H9 (cell line): ENCODE data around the gene ZMIZ1. TPM values are rescaled to one million over a fixed set of nuclear protein-coding genes. Genes with fewer than 3 reads are reported as not detected.

Experiments used
- DNase-seq: peaks from one replicate; pipeline ENCODE4 v3.0.0-alpha.2; 2017
- H2AFZ ChIP-seq: one replicate; pipeline ENCODE4 v1.6.1; 2013; ENCODE audit warnings: mild to moderate bottlenecking, low read length, control low read depth, moderate library complexity
- H2AK5ac ChIP-seq: 2 replicates; pipeline ENCODE4 v1.6.1; 2013; ENCODE audit warnings: low read length, control low read depth, mixed read lengths; ENCODE audit not compliant: insufficient read length
- H2BK120ac ChIP-seq: one replicate; pipeline ENCODE4 v1.6.1; 2013; ENCODE audit warnings: low read depth, mild to moderate bottlenecking, low read length, control low read depth, inconsistent platforms; ENCODE audit not compliant: poor library complexity, severe bottlenecking
- H2BK12ac ChIP-seq: 2 replicates; pipeline ENCODE4 v1.6.1; 2013; ENCODE audit warnings: low read length, control low read depth, mixed read lengths, low read depth; ENCODE audit not compliant: insufficient read length
- H2BK15ac ChIP-seq: 2 replicates; pipeline ENCODE4 v1.6.1; 2013; ENCODE audit warnings: low read depth, low read length, control low read depth
- H2BK20ac ChIP-seq: one replicate; pipeline ENCODE4 v1.6.1; 2013; ENCODE audit warnings: low read depth, mild to moderate bottlenecking, low read length, control low read depth, inconsistent platforms; ENCODE audit not compliant: poor library complexity, severe bottlenecking
- H2BK5ac ChIP-seq: 2 replicates; pipeline ENCODE4 v1.6.1; 2013; ENCODE audit warnings: low read length, control low read depth, mixed read lengths; ENCODE audit not compliant: insufficient read length
- H3K14ac ChIP-seq: 2 replicates; pipeline ENCODE4 v1.6.1; 2013; ENCODE audit warnings: low read length, control low read depth; ENCODE audit not compliant: insufficient read depth
- H3K18ac ChIP-seq: 2 replicates; pipeline ENCODE4 v1.6.1; 2013; ENCODE audit warnings: low read depth, mild to moderate bottlenecking, mixed read lengths, low read length, control low read depth; ENCODE audit not compliant: insufficient read length
- H3K23ac ChIP-seq: 2 replicates; pipeline ENCODE4 v1.6.1; 2013; ENCODE audit warnings: low read length, control low read depth, mixed read lengths, low read depth; ENCODE audit not compliant: insufficient read length
- H3K23me2 ChIP-seq: 2 replicates; pipeline ENCODE4 v1.6.1; 2013; ENCODE audit warnings: low read depth, mild to moderate bottlenecking, mixed read lengths, low read length, control low read depth; ENCODE audit not compliant: insufficient read length, poor library complexity, severe bottlenecking
- H3K27ac ChIP-seq: 2 replicates; pipeline ENCODE4 v1.5.1; 2013; ENCODE audit warnings: low read length, control low read depth, mixed read lengths, low read depth; ENCODE audit not compliant: insufficient read length
- H3K27me3 ChIP-seq: 2 replicates; pipeline ENCODE4 v1.6.1; 2013; ENCODE audit warnings: low read length, control low read depth, inconsistent platforms; ENCODE audit not compliant: insufficient read depth
- H3K4ac ChIP-seq: 2 replicates; pipeline ENCODE4 v1.6.1; 2013; ENCODE audit warnings: low read depth, mild to moderate bottlenecking, control low read depth, inconsistent platforms, low read length, moderate library complexity
- H3K4me1 ChIP-seq: 2 replicates; pipeline ENCODE4 v1.6.1; 2013; ENCODE audit warnings: low read length, control low read depth, inconsistent platforms; ENCODE audit not compliant: insufficient read depth
- H3K4me2 ChIP-seq: 2 replicates; pipeline ENCODE4 v1.6.1; 2013; ENCODE audit warnings: low read length, control low read depth, mixed read lengths; ENCODE audit not compliant: insufficient read length, insufficient read depth
- H3K56ac ChIP-seq: 2 replicates; pipeline ENCODE4 v1.6.1; 2013; ENCODE audit warnings: low read depth, mild to moderate bottlenecking, mixed read lengths, low read length, control low read depth; ENCODE audit not compliant: insufficient read length
- H3K79me1 ChIP-seq: 2 replicates; pipeline ENCODE4 v1.6.1; 2013; ENCODE audit warnings: low read depth, mild to moderate bottlenecking, moderate library complexity, low read length, control low read depth, inconsistent platforms; ENCODE audit not compliant: insufficient read depth, poor library complexity, severe bottlenecking
- H3K79me2 ChIP-seq: 2 replicates; pipeline ENCODE4 v1.6.1; 2013; ENCODE audit warnings: low read length, control low read depth, inconsistent platforms; ENCODE audit not compliant: insufficient read depth
- H3K9ac ChIP-seq: 2 replicates; pipeline ENCODE4 v1.6.1; 2013; ENCODE audit warnings: low read length, control low read depth, mixed read lengths; ENCODE audit not compliant: insufficient read length; ENCODE audit errors: extremely low read depth
- H3K9me3 ChIP-seq: one replicate; pipeline ENCODE4 v1.6.1; 2013; ENCODE audit warnings: low read depth, low read length, inconsistent platforms; ENCODE audit not compliant: control insufficient read depth
- H3T11ph ChIP-seq: one replicate; pipeline ENCODE4 v1.6.1; 2013; ENCODE audit warnings: mild to moderate bottlenecking, low read length, control low read depth, inconsistent platforms
- H4K20me1 ChIP-seq: one replicate; pipeline ENCODE4 v1.6.1; 2013; ENCODE audit not compliant: control insufficient read depth, insufficient read length, insufficient read depth
- H4K5ac ChIP-seq: 2 replicates; pipeline ENCODE4 v1.6.1; 2013; ENCODE audit warnings: low read depth, mild to moderate bottlenecking, mixed read lengths, low read length, control low read depth; ENCODE audit not compliant: insufficient read length
- H4K8ac ChIP-seq: replicated peaks from 2 replicates; pipeline ENCODE4 v1.6.1; 2013; ENCODE audit warnings: low read length, control low read depth, mixed read lengths, low read depth; ENCODE audit not compliant: insufficient read length
- H4K91ac ChIP-seq: 2 replicates; pipeline ENCODE4 v1.6.1; 2013; ENCODE audit warnings: low read depth, mild to moderate bottlenecking, moderate library complexity, mixed read lengths, low read length, control low read depth; ENCODE audit not compliant: insufficient read length
- H3K27ac Mint-ChIP-seq, 3 experiments: 2 replicates in 2 of 3; 3 replicates in 1 of 3; pipeline ENCODE4 v1.8.0; 2020 to 2021; ENCODE audit warnings: mixed read lengths in 3 of 3, mild to moderate bottlenecking in 1 of 3, moderate library complexity in 1 of 3
- H3K27me3 Mint-ChIP-seq: 2 replicates; pipeline ENCODE4 v1.8.0; 2021; ENCODE audit warnings: low read depth, mild to moderate bottlenecking, moderate library complexity, mixed read lengths
- H3K36me3 Mint-ChIP-seq, 3 experiments: 2 replicates in 2 of 3; 3 replicates in 1 of 3; pipeline ENCODE4 v1.8.0; 2020 to 2021; ENCODE audit warnings: low read depth in 3 of 3, mixed read lengths in 3 of 3; ENCODE audit not compliant: insufficient read depth in 1 of 3
- H3K4me1 Mint-ChIP-seq, 2 experiments: 2 replicates each; pipeline ENCODE4 v1.8.0; 2020; ENCODE audit warnings: mixed read lengths in 2 of 2
- H3K4me3 Mint-ChIP-seq, 2 experiments: 2 replicates in 1 of 2; 3 replicates in 1 of 2; pipeline ENCODE4 v1.8.0; 2020 to 2021; ENCODE audit warnings: mild to moderate bottlenecking in 2 of 2, mixed read lengths in 2 of 2, moderate library complexity in 1 of 2
- H3K9me3 Mint-ChIP-seq, 2 experiments: 2 replicates in 1 of 2; 3 replicates in 1 of 2; pipeline ENCODE4 v1.8.0; 2020; ENCODE audit warnings: mild to moderate bottlenecking in 2 of 2, mixed read lengths in 2 of 2, moderate library complexity in 1 of 2
- CTCF ChIP-seq: fragments of 200-600 bp; sonication (generic); conservative IDR thresholded peaks from 3 replicates; pipeline ENCODE4 v1.8.0; 2021; ENCODE audit warnings: antibody characterized with exemption, mild to moderate bottlenecking
- WGBS: extraction: QIAGEN DNeasy Blood & Tissue Kit; methylation state at CpG from one replicate; pipeline ENCODE4 v1.1.7; 2013; ENCODE audit warnings: missing lambda C conversion rate, low lambda C conversion rate, mixed read lengths; ENCODE audit not compliant: insufficient read length; ENCODE audit errors: extremely low coverage; 5-methylcytosine and 5-hydroxymethylcytosine counted together
- total RNA-seq: library from RNA; stranded (reverse); gene quantifications from 2 replicates; pipeline ENCODE4 v1.2.1, GENCODE V29; 2021

Gene ZMIZ1
- total RNA-seq, 1 experiment from 2014 or later, result 36.9 TPM

- Histone ChIP-seq H3K9me3 (no peaks in the 10 kb centered on the region), H4K5ac (no peak overlapping the region), H3K79me2 (no peaks in the 10 kb centered on the region), H3K14ac (no peak overlapping the region), H2AFZ (no peak overlapping the region), H3K18ac (no peak overlapping the region), H2BK120ac (no peak overlapping the region), H2BK15ac (no peak overlapping the region), H3K23ac (no peak overlapping the region), H2BK20ac (no peak overlapping the region), H3K9ac (no peak overlapping the region), H4K20me1 (no peaks in the 10 kb centered on the region), H2BK12ac (no peak overlapping the region), H3K4me2 (no peak overlapping the region), H3K27ac (no peak overlapping the region), H3K23me2 (no peaks in the 10 kb centered on the region), H3T11ph (no peak overlapping the region), H2AK5ac (no peak overlapping the region), H3K79me1 (no peaks in the 10 kb centered on the region), H3K4me1 (peaks cover 7% of the 10 kb centered on the region; the same call in 1 of the 2 replicates), H3K27me3 (no peaks in the 10 kb centered on the region), H3K4ac (no peak overlapping the region), H2BK5ac (no peak overlapping the region), H3K56ac (no peak overlapping the region), H4K91ac (no peak overlapping the region), H4K8ac (no peak overlapping the region)
- H3K27me3 Mint-ChIP-seq, result no peaks in the 10 kb centered on the region
- H3K36me3 Mint-ChIP-seq, result peaks cover 5 to 23% (median 17%) of the 10 kb centered on the region in 3 experiments; a peak in 6 of 7 replicates
- H3K9me3 Mint-ChIP-seq, result no peaks in the 10 kb centered on the region
- no peak for TF ChIP-seq CTCF
- 100% methylated on average over 1 of the region's 7 CpGs for WGBS
- H3K4me3 Mint-ChIP-seq, result no peak overlapping the region
- H3K27ac Mint-ChIP-seq, result no peak overlapping the region; a peak in 1 of 7 replicates
- peaks cover 67 to 78% of the 10 kb centered on the region in 2 experiments for H3K4me1 Mint-ChIP-seq
- no peak for DNase-seq
These were observed 71.5 kb downstream of the ZMIZ1 start for GRCh38 chr10:79140085-79140793.
